ENCODE data around the gene SLC1A1.
A peak's percentile ranks its signal among the peaks of the same experiment; 100 is the strongest.

DNA sequence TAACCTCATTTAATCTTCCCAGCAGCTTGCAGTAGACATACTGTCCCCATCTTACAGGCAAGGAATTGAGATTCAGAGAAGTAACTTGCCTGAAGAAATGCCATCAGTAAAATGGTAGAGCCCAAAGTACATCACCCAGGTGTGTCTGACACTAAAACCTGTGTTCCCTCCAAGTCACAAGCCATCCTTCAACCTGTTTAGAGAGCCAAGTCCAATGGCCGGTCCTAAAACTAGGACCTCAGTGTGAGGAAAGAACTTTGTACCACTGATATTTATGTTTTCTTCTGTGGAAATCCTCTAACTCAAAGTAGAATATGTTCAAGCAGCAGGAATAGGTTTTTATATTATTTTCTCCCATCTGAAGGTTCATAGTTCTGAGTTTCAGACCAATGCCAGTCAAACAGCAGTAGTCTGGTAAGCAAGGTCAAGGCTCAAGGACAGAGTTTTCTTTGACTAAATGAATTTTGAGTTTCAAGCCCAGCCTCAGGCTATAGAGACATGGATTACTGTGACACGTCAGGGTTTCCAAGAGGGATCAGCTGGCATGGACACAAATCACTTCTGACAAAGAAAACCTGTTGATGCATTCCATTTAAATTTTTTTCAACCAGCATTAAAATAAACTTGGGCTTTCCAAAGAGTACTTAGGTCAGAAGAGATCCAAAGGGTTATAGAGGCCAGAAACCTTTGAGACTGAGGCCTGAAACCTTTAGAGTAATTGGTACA, 90.9 kb downstream of the SLC1A1 start:
- no peak for TF ChIP-seq ZNF121 (CRISPR knock-in tag; IDR thresholded peaks at IDR 0.05)
- TF ChIP-seq, protein P1, sequence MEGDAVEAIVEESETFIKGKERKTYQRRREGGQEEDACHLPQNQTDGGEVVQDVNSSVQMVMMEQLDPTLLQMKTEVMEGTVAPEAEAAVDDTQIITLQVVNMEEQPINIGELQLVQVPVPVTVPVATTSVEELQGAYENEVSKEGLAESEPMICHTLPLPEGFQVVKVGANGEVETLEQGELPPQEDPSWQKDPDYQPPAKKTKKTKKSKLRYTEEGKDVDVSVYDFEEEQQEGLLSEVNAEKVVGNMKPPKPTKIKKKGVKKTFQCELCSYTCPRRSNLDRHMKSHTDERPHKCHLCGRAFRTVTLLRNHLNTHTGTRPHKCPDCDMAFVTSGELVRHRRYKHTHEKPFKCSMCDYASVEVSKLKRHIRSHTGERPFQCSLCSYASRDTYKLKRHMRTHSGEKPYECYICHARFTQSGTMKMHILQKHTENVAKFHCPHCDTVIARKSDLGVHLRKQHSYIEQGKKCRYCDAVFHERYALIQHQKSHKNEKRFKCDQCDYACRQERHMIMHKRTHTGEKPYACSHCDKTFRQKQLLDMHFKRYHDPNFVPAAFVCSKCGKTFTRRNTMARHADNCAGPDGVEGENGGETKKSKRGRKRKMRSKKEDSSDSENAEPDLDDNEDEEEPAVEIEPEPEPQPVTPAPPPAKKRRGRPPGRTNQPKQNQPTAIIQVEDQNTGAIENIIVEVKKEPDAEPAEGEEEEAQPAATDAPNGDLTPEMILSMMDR (CRISPR knock-in tag; IDR thresholded peaks at IDR 0.05), result no peak
- no peak for TF ChIP-seq JUN (CRISPR knock-in tag; IDR thresholded peaks at IDR 0.05)
- TF ChIP-seq ASH2L (IDR thresholded peaks at IDR 0.05; ENCODE audit: insufficient read length, low read depth, low read length), result no peak
- no peak for TF ChIP-seq XRCC5 (optimal IDR thresholded peaks at IDR 0.05; ENCODE audit: low read length)
- no peak for TF ChIP-seq POLR2AphosphoS5 (IDR thresholded peaks at IDR 0.05; ENCODE audit: low read depth, low read length)
- TF ChIP-seq NR0B2 (CRISPR knock-in tag; IDR thresholded peaks at IDR 0.05), result no peak
- no peak for TF ChIP-seq CAMTA2 (CRISPR knock-in tag; IDR thresholded peaks at IDR 0.05; ENCODE audit: borderline replicate concordance)
- no peak for TF ChIP-seq ZSCAN29 (CRISPR knock-in tag; conservative IDR thresholded peaks at IDR 0.05)
- TF ChIP-seq, protein P2, sequence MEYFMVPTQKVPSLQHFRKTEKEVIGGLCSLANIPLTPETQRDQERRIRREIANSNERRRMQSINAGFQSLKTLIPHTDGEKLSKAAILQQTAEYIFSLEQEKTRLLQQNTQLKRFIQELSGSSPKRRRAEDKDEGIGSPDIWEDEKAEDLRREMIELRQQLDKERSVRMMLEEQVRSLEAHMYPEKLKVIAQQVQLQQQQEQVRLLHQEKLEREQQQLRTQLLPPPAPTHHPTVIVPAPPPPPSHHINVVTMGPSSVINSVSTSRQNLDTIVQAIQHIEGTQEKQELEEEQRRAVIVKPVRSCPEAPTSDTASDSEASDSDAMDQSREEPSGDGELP (IDR thresholded peaks at IDR 0.05; ENCODE audit: borderline replicate concordance, low read depth), result 0 out of 2 replicates have a peak, but pooled peaks have one; percentile 14
